HG03460 (cell line): ENCODE data around the gene ZNF362.

Source experiments
- ATAC-seq: cut with Tn5 transposase; IDR thresholded peaks from one replicate; pipeline ENCODE4 v1.9.1; 2021; ENCODE audit not compliant: unreplicated experiment

ZNF362 gene

DNA sequence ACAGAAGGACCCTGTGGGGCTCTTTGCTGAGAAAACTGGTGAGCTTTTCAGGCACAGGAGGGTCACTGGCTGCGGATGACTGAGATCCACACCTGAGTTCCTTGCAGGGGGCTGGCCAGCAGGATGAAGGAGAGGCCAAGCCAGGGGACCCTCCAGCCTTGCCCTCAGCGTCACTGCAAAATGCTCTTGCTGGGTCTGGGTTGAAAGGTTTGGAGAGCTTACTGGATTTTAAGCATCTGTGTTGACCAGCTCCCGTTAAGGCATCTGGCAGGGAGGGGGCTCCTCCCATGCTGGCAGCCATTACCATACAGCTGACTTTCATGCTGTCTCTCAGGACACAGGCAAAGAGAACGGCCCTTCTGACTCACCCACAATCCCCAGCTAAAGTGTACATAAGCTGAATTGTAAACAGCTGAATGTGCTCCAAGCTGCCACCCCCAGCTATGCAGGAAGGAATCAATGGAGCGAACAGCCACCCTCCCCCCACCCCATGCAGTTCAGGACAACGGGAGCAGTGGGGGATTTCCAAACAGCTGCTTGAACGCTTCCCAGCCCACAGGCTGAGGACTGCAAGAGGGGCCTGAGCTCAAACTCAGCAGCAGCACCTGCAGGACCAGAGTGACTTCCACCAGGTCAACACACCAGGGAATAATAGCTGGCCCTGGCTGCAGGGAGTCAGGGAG is 85.9 kb downstream of the ZNF362 start:
- ATAC-seq: no peak

DNA sequence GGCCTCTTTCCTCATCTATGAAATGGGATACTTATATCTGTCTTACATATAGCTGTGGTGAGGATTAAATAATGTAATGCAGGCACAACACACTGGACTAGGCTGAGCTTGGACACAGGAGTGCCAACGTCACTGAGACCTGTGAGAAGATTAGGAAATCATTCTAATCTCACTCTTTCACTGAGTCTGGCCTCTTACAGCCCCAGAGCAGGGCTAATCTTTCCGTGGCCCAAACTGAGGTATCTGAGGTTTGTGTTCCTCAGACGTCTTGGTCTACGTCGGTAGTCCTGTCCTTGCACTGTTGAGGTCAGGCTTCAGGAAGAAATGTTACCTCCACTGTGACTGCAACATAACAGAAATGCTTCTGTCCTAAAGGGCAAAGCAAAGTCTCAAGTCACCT is 87.2 kb downstream of the ZNF362 start:
- ATAC-seq: no peak

GRCh38 chr1:33344896-33345560 is 88.7 kb downstream of the ZNF362 start:
- ATAC-seq: no peak

- ATAC-seq: no peak
Observed at GRCh38 chr1:33346533-33346926, 90.2 kb downstream of the ZNF362 start.

GRCh38 chr1:33346927-33347649 is 90.8 kb downstream of the ZNF362 start:
- ATAC-seq: no peak

GRCh38 chr1:33347650-33347992 is 91.3 kb downstream of the ZNF362 start:
- ATAC-seq: no peak

- no peak for ATAC-seq
Observed at GRCh38 chr1:33348194-33348593, 91.9 kb downstream of the ZNF362 start.

- ATAC-seq: no peak
Observed at GRCh38 chr1:33348676-33349080, 92.4 kb downstream of the ZNF362 start.

DNA sequence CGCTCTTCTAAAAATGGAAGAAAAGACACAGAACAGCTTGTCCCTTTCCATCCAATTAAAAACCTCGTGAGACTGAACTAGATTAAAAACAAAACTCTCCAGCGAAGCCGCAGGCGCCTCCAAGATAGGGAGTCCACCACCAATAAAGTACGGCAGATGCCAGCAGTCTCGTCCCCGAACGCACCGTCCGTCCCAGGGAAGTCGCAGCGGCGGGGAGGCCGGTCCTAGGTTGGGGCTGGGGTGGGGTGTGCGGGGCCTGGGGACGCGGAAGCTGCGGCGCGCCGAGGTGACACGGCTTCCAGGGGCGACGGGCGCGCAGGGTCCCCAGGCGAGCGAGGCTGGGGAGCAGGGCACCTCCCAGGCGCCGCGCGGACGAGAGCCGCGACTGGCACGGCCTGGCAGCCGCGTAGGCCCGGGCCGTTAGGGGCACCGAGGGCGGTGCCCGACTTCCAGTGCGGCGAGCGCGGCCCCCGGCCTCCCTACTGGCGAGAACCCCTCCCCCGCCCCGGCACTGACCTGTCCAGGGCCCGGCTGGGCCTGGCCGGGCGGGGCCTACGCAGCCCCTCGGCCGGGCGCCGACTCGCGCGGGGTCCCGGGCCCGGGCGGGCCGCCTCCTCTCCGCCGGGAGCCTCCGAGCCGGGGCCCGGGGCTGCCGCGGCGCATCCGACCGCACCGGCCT is 92.9 kb downstream of the ZNF362 start:
- peak; percentile 22 for ATAC-seq

DNA sequence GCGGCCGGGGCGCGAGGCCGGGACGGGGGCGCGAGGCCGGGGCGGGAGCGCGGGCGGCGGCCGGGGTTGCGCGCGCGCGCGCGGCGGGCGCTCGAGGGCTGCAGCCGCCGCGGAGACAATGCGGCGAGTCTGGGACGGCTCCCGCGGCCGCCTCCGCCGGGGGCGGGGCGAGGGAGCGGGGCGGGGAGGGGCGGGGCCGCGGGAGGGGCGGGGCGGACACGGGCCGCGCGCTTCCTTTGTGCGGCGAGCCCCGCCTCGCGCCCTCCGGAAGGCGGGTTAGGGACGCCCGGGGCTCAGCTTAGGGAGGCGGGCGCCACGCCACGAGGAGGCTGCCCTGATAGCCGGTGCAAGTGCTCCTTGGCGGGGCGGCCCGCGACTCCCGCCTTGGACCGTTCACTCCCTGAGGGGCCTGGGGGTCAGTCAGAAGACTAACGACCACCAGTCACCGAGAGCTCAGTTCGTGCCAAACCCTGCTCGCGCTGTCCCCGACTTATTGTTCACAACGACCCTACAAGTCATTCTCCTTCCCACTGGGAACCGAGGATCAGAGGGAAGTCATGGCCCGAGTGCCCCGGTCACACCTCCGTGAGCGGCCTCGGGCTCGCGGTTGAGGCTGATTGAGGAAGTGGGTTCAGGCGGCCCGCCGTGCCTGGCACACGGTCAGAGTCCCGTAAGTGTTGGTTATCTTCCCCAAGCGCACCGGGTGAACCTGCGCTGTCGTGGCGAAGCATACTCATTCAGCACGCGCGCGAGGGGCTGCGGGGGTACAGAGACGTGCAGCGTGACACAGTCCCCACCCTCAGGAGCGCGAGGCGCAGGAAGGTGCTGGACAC is 93.7 kb downstream of the ZNF362 start:
- peak; percentile 76 for ATAC-seq
